Measurements from ENCODE around the gene C1orf198.

The C1orf198 gene

DNA sequence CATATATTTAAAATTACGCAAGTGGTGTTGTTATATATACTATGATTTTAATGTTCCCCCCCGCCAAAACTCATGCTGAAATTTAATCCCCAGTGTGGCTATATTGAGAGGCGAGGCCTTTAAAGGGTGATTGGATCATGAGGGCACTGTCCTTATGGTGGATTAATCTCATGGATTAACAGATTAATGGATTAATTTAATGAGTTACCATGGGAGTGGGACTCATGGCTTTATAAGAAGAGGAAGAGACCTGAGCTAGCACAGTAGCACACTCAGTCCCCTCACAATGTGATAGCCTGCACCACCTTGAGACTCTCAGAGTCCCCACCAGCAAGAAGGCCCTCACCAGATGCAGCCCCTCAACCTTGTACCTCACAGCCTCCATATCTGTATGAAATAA is 34.8 kb downstream of the C1orf198 start:
- no peak for DNase-seq (ENCODE audit: low read depth in 2 of 2)

GRCh38 chr1:230832476-230832875 is 35.8 kb downstream of the C1orf198 start:
- no peak for DNase-seq (ENCODE audit: low read depth in 2 of 2)

- DNase-seq (ENCODE audit: low read depth in 2 of 2) = no peak
Measured at GRCh38 chr1:230831771-230832170, 36.5 kb downstream of the C1orf198 start.

DNA sequence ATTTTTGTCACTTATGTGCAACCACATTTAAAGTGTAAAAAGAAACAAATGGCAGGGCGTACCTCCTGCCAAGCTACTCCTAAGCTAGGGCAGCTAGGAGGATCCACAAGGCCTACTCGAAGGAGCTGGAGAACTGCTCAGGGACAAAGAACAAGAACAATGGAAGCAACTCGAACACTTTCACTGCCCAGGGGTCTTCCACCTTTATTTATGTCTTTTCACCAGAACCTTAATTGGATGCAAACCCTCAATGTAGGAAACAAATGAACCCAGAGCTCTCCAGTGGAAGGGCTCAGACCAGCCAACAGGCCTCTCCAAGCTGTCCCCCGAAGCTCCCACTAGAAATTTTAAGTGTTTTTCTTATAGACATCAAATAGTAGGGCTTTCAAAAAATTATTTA is 39.9 kb downstream of the C1orf198 start:
- DNase-seq (ENCODE audit: low read depth in 2 of 2) = no peak

DNA sequence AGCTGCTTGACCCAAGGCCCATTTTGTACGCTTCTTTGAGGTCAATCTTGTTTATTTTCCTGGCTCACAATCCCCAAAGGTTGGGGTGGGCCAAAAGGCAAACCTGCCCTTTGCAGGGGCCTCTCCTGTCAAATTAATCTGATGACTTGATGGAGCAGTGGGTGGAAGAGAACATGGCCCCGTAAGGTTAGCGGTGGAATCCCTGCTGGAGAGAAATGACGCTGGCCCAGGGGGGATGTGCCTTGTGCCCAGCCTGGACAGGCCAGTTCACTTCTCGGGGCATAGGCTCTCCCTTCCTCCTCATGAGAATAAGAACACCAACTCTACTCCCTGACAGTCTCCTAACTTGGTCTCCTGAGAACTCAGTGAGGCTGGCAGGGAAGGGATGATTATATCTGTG is 40.5 kb downstream of the C1orf198 start:
- DNase-seq (ENCODE audit: low read depth in 2 of 2) = no peak

DNA sequence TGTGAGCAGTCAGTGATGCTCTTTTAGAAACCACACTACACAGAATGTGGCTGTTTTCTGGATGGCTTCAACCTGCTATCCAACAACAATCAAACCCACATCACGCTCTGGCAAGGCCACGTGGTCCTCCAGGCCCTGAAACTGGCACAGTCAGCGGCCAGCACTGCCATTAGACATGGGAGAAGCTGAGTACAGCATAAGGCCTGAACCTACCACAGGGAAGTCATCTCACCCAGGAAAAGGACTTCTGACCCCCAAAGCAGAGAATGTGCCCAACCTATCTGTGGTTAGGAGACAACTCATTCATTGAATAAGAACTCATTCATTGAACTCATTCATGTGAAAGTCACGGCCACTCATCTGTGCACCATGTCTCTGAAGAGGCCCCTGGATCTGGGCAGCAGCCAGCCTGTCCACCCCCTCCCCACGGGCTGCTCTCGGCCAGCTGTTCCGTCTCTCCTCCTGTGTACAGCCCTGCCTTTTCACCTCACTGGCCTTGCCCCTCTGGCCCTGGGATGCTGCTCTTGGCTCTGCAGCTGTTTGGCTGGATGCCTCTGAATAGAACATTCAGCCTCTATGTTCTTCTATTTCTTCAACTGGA is 41.1 kb downstream of the C1orf198 start:
- no peak for DNase-seq (ENCODE audit: low read depth in 2 of 2)

- DNase-seq (ENCODE audit: low read depth in 2 of 2) = no peak
Measured at GRCh38 chr1:230826166-230826875, 42.0 kb downstream of the C1orf198 start.

DNA sequence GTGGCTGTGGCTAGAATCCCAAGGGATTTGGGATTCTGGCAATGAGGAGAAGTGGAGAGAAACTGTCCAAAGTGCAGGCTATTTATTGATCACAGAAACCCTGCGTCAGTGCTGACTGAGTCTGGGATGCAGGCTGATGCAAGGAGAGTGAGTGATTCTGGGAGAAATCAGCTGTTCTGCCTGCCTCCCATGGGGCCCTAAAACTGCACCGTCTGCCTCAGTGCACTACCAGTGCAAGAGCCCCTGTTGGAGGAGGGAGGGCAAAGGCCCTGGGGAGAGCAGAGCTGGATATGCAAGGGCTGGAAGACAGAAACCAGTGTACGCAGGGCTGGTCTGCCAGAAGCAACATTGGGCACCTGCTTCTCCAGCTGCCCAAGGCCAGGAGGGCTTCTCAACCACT is 42.6 kb downstream of the C1orf198 start:
- no peak for DNase-seq (ENCODE audit: low read depth in 2 of 2)

DNA sequence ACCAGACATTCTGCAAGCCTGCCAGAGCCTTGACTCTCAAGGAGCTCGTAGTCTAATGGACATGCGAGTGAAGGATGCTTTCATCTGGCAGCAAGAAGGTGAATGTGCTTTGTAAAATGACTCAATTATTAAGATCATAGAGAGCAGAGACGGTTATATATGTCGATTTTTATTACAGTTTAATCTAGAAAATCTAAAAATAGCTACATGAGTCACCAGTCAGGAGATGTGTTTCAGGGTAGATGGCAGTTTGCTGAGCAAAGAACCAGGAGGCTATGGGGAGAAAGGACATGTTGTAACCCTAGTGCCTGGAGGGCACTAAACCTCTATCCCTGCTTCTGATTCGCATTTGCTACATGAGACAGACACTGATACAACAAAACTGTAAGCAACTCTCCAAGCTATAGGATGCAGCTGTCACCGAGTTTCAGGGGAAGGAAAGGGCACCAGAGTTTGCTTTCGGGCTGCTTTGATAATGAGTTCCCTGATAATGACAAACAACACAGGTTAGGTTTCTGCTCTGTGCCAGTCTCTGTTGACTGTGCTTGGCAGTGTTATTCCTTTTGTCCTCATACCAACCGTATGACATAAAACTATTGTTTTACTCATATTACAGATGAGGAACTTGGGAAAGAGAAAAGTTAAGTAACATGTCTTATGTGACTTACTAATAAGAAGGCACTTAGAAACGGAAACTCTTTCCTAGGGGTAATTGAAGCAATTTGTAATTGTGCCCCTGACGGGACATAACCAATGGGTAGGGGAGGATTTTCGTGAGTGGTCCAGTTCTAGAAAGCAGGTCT is 43.2 kb downstream of the C1orf198 start:
- no peak for DNase-seq (ENCODE audit: low read depth in 2 of 2)

GRCh38 chr1:230824551-230824918 is 43.8 kb downstream of the C1orf198 start:
- DNase-seq (ENCODE audit: low read depth in 2 of 2) = no peak

GRCh38 chr1:230823931-230824381 is 44.4 kb downstream of the C1orf198 start:
- no peak for DNase-seq (ENCODE audit: low read depth in 2 of 2)

- DNase-seq (ENCODE audit: low read depth in 2 of 2) = no peak
Measured at GRCh38 chr1:230823426-230823825, 44.9 kb downstream of the C1orf198 start.

GRCh38 chr1:230822092-230822581 is 46.2 kb downstream of the C1orf198 start:
- no peak for DNase-seq (ENCODE audit: low read depth in 2 of 2)

GRCh38 chr1:230821346-230821745 is 47.0 kb downstream of the C1orf198 start:
- DNase-seq (ENCODE audit: low read depth in 2 of 2) = no peak

GRCh38 chr1:230820568-230820967 is 47.8 kb downstream of the C1orf198 start:
- DNase-seq (ENCODE audit: low read depth in 2 of 2) = no peak

DNA sequence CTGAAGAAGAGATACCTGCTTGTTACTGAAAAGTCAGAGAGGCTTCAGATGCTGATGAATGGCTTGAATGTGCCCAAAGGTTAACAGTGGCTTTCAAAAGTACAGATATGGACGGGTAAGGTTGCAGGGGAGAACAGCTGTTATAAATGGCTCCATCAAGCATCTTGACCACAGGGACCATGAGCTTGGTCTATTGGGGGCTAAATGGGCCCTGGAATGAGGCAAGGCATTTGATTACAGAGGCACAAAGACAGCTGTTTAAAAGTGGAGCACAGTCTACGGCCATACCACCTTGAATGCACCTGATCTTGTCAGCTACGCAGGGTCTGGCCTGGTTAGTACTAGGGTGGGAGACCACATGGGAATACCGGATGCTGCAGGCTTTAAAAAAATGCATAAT is 48.3 kb downstream of the C1orf198 start:
- DNase-seq (ENCODE audit: low read depth in 2 of 2) = no peak

GRCh38 chr1:230818901-230819300 is 49.4 kb downstream of the C1orf198 start:
- DNase-seq (ENCODE audit: low read depth in 2 of 2) = no peak

DNA sequence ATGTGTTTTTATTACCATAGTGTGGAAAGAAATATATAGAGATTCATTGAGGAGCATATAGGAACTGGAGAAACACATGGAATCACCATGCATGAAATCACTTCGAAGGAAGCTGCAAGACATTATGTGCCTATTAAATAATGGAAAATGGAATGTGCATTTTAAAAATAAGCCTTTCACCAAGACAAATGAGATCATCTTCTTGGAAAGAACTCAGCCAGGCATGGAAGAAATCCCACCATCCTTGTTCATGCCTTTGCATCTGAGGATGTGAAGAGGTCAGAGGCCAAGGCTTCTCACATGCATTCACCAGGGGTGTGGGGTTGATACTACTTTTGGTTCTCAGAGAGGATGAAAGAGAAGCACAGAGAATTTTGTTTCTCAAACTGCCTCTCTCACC is 50.0 kb downstream of the C1orf198 start:
- DNase-seq (ENCODE audit: low read depth in 2 of 2) = no peak

GRCh38 chr1:230816018-230816417 is 52.3 kb downstream of the C1orf198 start:
- DNase-seq (ENCODE audit: low read depth in 2 of 2) = no peak

GRCh38 chr1:230814949-230815692 is 53.2 kb downstream of the C1orf198 start:
- DNase-seq (ENCODE audit: low read depth in 2 of 2) = no peak

DNA sequence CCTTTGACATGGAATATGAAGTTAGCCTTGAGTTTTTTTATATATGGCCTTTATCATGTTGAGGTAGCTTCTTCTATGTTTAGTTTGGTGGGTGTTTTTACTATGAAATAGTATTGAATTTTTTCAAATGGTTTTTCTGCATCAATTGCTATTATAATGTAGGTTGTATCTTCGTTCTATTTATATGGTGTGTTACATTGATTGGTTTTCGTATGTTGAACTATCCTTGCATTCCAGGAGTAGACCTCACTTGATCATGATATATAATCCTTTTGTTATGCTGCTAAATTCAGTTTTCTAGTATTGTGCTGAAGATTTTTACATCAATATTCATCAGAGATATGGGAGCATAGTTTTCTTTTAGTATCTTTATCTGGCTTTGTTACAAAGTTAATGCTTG is 55.8 kb downstream of the C1orf198 start:
- DNase-seq (ENCODE audit: low read depth in 2 of 2) = no peak
